GM18867 (cell line): ENCODE results near the gene ADD1.
"Not testable (repeated sequence)": the region's sequence is repeated elsewhere in the genome, so short reads cannot be mapped to it uniquely, and the experiment has no call there.

Experiments
- ATAC-seq: cut with Tn5 transposase; IDR thresholded peaks from one replicate; pipeline ENCODE4 v1.9.1; 2021; ENCODE audit warnings: mild to moderate bottlenecking, moderate library complexity; ENCODE audit not compliant: unreplicated experiment

The ADD1 gene

DNA sequence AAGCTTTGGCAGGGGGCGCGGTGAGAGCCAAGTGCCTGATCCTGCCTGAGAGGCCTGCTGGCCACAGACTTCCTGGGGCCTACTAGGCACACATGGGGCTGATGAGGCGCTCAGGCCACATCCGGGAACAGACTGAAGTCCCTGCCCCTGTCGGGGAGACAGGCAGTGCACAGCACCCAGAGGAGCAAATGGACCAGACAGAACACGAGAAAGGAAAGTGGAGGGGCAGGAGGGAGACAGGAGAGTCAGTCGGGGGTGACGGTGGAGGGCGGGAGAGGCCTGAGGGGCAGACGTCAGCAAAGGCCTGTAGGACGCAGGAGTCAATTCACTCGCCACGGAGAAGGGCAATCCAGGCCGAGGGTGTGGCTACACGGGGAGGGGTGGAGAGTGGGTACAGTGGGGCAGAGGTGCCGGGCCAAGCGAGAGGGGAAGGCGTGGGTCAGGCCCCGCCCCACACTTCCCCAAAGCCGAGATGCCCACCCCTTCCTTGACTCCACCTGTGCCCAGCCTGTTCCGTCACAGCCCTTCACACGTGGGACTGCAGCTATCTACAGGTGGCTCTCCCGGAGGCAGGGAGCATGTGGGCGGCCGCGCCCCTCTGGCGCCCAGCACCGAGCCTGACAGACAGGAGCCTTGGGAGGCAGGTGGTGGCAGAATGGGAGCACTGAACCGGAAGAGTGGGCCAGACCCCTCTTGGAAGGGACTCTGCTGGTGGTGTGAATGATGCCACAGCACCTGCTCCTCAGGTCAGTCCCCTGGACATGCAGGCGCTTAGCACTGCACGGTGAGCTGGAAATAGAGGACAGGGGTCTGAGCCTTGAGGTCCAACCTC lies 99.1 kb downstream of the ADD1 start:
- ATAC-seq: no peak

DNA sequence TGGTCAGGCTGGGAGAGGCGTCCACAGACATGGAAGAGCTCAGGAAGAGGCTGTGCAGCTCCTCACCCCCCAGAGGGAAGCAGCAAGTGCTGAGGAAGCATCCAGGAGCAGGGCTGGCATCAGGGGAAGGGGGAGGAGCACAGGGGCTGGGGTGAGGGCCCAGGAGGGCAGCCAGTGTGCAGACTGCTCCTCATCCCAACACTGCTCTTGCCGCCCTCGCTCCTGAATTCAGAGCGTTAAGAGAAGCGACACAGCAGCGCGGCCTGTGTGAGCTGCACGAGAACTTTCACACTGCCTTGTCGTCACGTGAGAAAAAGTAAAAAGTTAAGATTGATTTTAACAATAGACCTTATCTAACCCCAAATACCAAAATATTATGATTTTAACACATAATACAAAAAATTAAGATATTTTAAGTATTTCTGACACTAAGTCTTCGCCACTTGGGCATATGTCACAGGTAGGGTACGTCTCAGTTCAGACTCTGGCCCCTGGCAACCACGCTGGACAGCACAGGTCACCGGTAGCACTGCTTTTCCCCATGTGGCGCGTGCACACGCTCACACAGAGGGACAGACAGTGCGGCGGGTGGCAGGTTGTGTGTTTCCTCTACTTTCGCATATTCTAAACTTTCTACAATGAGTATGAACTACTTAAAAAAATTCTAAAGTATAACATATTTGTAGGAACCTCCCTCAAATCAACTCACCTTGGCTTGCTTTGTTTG lies 99.9 kb downstream of the ADD1 start:
- ATAC-seq: no peak

DNA sequence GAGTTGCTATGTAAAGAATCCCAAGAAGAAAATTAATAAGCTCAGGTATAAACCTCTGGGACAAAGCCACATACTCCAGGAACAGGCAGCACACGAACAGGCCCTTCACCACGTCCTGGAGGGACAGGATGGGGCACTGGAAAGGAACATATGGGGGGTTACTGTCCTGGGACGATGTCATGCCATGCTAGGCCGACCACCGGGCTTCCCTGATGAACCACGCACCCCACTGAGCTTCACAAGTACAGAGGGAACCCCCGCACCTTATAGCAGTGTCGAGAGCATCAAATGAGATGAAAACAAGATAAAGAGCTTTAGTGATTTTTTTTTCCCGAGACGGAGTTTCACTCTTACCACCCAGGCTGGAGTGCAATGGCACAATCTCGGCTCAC lies 100.4 kb downstream of the ADD1 start:
- ATAC-seq: no peak

DNA sequence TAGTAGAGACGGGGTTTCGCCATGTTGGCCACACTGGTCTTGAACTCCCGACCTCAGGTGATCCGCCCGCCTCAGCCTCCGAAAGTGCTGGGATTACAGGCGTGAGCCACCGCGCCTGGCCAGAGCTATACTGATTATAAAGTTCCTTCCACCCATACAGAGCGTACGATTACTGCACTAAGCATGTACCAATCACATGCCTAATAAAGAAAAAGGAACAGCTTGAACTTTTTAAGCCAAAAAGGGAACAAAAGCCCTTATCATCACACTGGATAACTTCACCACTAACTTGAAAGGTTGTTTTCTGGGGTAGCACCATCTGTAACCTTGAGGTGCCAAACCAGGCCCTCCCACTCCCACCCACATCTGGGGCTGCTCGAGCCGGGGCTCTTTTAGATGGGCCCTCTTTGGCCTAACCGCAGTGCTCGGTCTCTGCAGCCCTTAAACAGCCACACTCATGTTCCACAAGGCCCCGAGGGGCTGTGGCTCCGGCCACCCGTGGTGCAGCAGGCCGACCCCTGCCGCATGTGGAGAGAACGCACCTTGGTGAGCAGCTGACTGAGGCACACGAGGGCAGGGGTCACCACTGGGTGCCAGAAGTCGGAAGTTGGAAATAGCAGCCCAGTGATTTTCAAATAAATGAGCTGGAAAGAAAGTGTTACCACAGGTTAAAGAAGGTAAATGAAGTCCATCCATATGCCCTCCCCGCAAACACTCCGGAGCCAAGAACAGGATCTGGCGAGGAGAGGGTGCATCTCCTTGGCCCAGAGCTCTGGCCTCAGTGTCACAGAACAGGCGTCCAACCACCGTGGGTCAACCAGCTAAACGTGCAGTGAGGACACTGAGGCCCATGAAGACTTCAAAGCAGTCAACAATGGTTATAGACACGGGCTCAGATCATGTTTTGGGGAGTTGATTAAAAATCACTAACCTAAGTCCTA lies 101.2 kb downstream of the ADD1 start:
- no peak for ATAC-seq

DNA sequence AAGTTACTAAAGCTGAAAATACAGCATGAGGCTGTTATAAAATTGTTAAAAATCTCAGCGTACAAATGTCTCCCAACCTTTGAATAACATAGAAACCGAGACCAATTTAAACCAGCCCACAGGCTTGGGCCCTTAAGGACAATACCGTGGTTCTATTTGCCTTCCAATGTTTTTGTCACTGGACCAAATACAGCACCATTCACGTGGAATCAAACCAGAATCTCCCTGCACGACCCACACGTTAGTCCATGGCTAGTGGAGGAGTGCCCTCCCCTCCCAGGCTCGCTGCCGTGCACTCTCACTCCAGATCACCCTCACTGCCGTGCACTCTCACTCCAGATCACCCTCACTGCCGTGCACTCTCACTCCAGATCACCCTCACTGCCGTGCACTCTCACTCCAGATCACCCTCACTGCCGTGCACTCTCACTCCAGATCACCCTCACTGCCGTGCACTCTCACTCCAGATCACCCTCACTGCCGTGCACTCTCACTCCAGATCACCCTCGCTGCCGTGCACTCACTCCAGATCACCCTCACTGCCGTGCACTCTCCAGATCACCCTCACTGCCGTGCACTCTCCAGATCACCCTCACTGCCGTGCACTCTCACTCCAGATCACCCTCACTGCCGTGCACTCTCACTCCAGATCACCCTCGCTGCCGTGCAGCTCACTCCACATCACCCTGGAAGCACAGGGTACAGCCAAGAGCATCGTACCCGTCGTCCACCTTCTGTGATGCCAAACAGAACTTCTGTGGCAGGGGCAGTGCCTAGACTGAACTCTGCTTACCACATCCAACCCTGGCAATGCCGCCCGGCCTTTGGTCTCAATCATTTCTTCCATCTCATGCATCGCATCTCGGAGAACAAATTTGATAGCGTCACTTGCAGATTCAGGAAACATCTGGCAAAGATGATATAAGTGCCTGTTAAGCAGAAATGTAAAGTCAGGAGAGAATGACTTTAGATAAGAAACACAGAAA lies 102.3 kb downstream of the ADD1 start:
- ATAC-seq: not testable (repeated sequence)

DNA sequence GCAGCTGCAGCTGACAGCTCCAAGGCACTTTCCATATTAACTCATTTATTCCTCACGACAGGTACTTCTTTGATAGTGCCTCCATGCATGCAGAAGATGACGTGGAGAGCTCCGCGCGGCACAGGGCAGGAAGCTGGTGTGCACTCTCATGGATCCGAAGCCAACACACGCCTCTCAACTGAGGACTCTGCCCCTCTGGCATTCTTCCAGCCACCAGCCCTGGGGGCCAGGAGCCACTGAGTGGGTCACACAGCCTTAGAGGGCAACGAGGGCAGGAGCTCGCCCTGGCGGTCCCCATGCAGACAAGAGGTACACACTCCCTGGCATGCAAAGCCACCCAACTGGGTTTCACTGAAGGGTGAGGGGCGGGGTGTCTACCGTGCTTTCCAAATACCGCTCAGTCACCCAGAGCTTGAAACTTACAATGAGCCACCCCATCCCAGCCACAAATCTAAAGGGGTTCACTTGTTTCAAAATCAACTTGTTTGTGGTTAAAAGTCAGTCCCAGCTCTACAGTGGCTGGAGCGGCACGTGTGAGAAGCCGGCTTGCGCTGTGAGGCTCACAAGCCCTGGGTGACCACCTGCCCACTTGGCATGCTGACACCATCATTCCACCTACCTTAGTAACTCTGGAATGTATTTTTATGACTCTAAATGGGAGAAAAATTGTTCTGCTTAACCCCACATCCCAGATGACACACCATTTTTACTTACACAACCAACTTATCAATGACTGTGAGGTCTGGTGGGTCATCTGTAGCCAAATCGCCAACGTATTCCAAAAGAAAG lies 103.4 kb downstream of the ADD1 start:
- ATAC-seq: no peak

DNA sequence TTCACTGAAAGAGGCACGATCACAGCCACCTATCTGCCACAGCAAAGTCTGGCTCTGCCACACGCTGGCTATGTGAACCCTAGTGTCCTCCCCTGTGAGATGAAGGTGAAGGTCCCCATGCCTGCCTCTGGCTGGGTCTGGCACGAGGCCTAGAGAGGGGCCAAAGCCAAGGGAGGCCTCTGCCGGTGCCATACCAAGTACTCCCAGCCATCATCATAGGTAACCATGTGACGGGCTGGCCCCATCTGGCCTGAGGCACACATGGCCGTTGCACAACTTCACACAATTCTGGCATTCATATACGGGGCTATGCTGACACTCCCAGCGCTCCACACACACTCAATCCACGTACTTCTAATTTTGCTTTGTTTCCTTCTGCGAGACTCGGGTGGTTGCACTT lies 104.3 kb downstream of the ADD1 start:
- ATAC-seq: no peak

DNA sequence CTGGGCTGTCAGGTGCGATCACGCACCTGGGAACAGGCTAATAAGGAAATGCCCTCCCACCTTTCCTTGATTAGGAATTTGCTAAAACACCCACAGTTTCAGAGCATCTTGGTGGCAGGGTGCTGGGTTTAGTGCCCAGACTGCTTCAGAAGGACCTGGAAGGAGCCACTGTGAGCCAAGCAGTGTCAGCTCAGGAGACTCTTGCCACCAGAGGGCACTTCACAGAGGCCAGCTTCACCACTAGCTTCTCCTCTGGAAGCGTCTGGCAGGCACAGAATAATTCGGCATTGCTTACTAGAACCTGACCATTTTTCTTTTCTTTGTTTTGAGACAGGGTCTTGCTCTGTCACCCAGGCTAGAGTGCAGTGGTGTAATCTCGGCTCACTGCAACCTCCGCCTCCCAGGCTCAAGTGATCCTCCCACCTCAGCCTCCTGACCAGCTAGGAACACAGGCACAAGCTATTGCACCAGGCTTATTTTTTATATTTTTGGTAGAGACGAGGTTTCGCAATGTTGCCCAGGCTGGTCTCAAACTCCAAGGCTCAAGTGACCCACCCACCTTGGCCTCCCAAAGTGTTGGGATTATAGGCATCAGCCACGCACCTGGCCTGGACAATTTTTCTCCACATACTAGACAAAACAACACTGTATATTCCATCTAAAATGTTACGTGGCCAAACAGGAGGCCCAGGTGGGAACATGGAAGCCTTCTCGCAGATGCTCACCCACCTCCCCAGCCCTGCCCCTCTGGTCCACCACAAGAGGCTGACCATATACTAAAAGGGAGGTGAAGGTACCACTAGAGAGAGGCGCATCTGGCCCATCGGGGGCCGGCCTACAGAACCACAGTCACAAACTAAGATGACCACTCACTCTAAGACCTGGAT lies 105.5 kb downstream of the ADD1 start:
- no peak for ATAC-seq

DNA sequence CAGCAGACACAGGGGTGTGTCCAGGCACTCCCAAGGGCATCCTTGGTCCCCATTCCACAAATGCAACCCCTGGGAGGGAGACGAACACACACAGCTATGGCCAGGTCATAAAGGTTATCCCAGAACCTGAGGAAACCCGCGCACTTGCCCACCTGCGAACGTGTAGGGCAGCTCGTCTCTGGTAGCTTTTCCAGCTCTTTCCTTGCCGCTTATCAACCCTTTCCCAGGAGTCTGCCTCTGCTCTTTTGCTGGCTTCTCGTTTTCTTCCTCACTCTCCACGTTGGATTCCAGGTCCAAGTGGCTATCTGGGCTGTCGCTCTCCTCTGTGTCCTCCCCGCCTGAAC lies 106.1 kb downstream of the ADD1 start:
- ATAC-seq: no peak

DNA sequence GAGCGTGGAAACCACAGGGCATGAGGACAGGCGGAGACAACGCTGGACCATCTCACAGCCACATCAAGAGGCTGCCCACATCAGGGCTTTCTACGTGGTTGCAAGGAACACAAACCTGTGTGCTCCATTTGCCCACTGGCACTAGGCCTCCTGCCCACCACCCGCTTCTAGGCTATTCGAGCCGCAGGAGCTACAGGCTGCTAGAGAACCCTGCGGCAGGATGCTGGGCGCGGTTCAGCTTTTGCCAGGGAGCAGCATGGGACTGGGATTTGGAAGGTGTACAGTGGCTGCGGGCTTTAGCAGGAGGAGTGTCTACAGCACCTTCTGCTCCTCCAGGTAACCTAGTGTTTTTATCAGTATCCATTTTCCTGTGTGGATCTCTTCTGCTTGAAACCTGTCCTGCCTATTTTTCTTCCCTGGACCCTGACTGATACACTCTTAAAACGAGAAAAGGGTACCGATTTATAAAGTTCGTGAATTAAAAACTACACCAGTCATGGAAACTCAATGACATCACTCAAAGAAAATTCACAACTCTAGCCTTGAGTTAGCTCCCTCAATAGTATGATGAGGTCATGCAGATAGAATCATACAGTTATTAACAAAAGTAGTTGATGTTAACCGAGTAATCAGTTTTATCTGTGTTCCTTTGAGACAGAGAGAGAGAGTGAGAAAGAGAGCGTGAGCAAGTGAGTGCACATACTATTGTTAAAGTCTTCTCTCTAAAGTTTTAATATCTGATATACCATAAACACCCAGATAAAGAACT lies 106.8 kb downstream of the ADD1 start:
- no peak for ATAC-seq

DNA sequence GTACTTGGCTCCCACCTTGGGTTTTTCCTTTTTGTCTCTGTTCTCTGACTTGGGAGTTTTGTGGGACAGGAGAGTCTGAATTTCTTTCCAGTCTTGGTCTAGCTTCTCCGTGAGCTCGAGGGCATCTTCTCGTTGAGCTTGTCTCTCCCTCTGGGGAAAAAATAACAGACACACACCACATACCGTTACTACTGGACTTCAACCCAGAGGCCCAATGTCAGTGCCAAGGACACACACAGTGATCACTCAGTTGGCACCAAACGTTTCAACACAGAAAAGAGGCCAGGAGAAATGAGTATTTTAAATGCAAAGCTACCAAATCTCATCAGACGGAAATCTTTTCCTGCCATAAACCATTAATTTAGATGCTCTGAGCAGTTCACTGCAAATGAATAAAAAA lies 109.9 kb downstream of the ADD1 start:
- ATAC-seq: no peak

DNA sequence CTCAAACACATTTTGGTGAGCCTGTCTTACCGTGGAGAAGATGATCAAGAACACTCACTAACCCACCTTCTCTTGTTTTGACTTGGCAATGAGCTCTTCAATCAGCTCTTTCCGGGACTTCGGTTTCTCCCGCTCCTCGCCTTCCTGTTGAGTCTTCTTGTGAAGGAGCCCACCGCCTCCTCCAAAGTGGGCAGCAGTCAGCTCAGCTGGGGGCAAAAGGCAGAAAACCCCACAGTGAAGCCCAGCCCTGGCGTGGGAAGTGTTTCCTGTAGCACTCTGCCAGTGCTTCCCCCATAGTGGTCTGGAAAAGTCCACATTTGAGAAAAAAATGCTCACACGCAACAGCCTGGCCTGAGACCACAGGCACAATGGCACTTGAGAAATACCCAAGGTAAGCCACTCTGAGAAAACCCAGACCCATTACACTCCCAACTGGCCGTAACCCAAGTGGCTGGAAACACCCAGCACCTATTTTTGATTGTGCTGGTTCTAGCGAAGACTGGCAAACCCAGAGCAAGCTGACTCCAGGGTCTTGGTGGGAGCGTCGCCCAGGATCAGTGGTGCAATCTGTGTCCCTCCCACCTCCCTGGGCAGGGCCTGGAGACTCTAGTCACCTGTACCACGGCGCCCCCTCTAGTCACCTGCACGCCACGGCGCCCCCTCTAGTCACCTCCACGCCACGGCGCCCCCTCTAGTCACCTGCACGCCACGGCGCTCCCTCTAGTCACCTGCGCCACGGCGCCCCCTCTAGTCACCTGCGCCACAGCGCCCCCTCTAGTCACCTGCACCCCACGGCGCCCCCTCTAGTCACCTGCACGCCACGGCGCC lies 110.9 kb downstream of the ADD1 start:
- ATAC-seq: peak; percentile 56

DNA sequence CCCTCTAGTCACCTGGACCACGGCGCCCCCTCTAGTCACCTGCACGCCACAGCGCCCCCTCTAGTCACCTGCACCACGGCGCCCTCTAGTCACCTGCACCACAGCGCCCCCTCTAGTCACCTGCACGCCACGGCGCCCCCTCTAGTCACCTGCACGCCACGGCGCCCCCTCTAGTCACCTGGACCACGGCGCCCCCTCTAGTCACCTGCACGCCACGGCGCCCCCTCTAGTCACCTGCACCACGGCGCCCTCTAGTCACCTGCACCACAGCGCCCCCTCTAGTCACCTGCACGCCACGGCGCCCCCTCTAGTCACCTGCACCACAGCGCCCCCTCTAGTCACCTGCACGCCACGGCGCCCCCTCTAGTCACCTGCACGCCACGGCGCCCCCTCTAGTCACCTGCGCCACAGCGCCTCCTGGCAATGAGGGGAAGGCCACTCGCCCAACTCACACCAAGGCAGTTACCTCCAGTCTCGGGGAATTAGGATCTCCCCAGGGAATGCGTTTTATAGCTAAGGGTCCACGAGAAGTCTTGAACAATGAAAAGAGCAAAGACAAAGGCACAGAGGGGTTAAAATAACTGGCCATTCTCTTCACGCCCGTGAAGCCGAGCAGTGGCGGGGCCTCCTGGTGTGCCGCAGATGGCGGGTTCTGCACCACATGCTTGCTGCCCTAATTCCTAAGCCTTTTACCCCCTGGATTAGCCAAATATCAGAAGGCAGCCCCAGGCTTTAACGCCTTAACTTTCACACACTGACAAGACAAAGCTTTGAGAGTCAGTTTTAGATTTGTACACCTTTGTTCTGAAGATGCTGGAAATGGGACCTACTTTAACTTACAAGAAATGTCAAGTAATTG lies 111.8 kb downstream of the ADD1 start:
- ATAC-seq: not testable (repeated sequence)

DNA sequence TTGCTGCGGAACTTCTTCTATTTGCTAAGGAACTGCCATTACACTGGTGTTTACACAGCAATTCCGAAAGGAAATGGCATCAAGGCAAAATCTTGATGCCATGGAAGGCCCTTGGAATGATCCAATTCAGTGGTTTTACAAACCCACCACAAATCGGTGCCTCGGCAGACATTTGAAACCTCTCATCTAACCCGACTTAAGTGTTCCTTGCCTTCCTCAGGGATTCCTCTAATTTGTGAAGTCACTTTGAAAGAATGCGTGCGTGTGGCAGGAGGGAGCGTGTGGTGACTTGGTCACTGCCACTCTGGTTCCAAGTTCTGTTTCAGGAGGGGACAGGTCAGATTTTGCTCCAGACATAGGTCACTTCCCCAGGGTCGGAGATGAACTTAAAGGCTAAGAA lies 114.8 kb downstream of the ADD1 start:
- no peak for ATAC-seq

DNA sequence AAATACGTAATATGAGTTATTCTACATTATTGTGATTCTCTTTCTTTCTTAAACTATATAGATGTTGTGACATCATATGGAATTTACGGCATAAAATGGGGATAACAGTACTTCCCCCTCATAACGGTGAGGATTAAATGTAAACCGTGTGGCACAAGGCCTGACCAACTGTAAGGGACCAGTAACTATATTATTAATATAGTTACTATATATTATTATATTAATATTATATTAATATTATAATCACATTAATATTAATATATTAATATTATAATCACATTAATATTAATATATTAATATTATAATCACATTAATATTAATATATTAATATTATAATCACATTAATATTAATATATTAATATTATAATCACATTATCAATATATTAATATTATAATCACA lies 116.8 kb downstream of the ADD1 start:
- ATAC-seq: not testable (repeated sequence)

DNA sequence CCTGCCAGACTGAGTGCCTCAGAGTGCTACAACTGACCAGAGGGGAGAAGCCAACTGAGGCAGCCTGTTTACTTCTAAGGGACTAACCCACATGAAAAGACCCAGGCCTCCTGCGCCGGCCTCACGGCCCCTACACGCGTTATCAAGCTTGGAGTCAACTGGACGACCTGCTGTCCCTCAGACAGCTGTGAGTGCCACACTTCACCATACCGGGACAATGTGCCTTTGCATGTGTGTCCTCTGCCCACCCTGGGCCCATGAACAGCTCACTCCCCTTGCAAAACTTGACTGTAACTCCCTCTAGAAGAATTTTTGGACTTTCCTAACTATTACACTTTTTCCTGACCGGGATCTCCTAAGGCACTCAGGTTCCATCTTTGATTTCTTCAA lies 117.8 kb downstream of the ADD1 start:
- no peak for ATAC-seq
